H4 (cell line): Measurements from ENCODE around the gene MCTP1. TPM values are rescaled to one million over a fixed set of nuclear protein-coding genes. Genes with fewer than 3 reads are reported as not detected.
A peak's percentile ranks its signal among the peaks of the same experiment; 100 is the strongest.
"Not testable (repeated sequence)": the region's sequence is repeated elsewhere in the genome, so short reads cannot be mapped to it uniquely, and the experiment has no call there.

ENCODE experiments used
- DNase-seq: peaks from one replicate; pipeline ENCODE4 v3.0.0-alpha.2; 2015; ENCODE audit warnings: low spot score
- total RNA-seq: library from RNA; depleted of rRNA; stranded (reverse); fragments of >200 nt; shearing (Covaris generic); gene quantifications from 2 replicates; pipeline ENCODE4 v1.2.3, GENCODE V29; 2014

Gene MCTP1
- total RNA-seq, 1 experiment from 2014 or later = 6.5 TPM

DNA sequence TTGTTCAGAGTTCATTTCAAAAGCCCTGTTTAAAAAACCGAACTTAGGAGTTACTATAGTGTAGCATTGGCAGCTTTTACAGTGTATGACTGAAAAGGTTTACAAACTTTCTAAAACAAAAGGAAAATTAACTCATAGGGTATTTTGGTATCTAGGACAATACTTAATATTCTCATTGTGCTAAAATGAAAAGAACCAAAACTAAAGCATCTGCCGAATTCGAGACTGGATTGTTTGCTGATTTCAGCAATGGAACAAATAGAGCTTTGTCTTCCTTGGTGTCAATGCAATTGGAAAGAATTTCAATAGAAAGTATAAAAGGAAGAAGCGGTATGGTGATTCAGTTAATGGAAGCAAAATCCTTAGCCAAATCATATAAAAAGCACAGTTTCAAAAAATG is 412.4 kb downstream of the MCTP1 start:
- no peak for DNase-seq

DNA sequence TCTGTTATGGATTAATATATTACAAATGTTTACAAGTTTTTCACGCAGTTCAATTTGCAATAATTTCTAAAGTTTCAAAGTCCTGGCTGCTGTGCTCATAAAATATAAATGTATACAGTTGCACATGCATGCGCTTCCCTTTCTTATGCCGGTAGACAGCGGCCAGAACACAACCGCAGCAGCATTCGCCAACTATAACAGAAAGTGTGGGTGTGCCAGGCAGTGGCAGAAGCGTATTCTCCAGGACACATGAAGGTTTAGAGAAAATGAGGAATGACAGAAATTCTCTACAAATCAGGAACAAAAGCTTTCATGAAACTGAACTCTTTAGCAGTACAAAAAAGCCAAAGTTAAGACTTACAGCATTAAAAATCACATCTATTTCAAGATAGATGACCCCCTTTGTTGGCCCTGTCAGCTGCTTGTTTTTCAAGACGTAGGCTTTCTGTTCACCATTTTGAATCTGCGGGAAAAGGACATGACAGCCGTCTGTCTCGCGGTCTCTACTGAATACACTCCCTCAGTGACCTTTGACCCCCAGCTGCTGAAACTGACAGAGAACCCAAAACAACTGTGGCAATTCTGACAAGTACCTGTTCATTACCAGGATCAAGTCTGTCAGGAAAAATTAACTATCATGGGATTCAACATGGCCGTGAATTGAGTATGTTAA is 414.2 kb downstream of the MCTP1 start:
- DNase-seq = no peak

DNA sequence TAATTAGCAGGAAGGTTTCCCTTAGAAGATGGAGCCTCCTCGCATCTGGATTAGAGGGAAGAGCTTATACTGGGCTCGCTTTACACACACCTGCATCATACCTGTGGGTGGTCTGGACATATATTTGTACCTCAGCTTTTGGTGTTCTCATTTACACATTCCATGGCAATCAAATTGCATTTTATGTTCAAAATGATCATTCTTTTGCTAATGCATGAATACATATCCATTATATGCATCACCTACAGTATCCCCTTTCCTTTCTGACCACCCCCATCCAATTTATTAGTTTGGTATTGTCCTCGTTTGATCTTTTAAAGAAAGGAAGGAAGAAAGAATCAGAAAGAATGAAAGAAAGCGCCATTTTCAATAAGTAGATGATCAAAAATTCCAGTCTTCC is 415.0 kb downstream of the MCTP1 start:
- DNase-seq = no peak

DNA sequence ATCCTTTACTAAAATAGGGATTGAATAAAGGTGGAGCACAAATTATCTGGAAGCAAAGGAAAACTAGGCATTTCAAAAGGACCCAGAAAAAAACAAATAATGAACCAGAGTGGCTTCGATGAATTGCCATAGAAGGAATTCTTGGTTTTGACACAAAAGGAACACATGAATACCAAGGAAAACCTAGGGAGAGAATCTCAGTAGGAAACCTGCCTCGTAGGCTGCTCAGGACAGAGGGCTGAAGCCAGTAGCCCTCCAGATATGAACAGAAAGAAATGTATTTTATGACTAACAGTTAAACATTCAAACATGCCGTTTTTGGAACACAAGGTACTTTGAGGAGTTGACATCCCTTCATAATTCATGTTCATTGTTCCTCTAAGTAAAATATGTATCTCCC is 420.9 kb downstream of the MCTP1 start:
- DNase-seq = no peak

DNA sequence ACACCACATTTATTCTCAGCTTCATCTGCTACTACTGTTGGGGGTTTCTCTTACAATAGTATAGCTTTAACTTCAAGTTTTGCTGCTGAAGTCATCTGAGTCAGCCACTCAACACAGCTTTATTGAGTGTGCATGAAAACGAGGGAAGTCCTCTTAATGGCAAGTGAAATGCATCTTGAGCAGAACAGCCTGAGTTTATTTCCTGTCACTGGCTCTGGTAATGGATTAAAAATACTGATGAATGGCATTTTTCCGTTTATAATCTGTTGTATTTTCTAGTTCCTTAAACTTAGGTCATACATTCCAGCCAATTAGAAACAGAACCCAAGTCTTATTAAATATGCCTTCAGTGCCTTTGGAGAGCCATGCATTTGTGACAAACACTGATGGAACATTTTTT is 427.8 kb downstream of the MCTP1 start:
- DNase-seq = no peak

DNA sequence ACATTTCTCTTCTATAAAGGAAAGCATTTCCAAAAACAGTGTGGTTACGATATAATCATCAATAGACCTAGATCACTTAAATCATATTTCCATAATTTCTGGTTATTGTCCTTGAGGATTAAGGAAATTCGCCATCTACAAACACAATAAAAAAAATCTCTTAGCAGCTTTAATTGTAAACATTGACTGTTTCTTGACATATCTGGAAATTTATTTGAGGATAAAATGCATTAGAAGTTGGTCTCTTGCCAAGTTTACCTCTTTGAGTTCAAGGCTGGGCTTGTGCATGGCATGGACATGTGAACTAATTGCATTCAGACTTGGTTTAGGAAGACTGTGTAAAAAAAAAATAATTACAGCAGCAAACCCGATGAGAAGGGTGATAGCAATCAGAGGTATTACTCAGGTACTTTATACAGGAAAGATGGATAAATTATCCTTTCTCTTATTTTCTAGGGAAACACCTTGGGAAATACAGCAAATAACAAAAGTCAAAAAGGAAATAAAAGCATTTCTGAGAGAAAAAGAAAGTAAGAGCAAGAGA is 428.6 kb downstream of the MCTP1 start:
- DNase-seq = no peak

DNA sequence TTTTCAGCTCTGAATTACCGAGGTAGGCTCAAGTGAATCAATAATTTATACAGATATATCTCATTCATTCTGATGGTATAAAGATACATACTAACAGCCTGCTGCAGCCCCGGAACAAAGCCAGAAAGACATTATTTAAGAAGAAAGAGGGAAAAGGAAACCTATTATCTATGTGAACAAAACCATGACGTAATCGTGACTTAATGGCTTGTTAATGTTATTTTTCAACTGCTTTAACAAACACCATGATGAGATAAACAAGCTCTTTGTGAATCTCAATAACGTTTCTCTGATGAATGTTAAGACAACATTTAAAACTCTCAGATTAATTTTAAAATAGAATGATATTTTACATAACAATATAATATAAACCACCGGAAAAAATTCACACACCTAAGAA is 429.4 kb downstream of the MCTP1 start:
- DNase-seq = no peak

DNA sequence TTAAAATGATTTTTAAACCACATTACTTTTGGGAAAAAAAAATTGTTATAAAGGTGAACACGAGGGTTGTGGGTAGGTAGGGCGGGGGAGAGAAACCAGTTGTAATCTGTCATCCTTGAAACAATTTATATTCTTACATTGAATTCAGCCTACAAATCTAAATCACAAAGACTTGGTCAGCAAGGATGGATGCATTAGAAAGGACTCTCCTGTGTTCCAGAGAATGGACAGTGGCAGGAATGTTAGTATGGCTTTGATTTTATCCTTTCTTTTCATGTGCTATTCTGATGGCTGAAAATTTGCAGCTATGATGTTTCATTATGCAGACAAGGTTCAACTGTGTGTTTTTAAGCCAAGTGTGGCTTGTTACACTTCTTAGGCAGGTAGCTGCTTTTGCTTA is 431.8 kb downstream of the MCTP1 start:
- no peak for DNase-seq

DNA sequence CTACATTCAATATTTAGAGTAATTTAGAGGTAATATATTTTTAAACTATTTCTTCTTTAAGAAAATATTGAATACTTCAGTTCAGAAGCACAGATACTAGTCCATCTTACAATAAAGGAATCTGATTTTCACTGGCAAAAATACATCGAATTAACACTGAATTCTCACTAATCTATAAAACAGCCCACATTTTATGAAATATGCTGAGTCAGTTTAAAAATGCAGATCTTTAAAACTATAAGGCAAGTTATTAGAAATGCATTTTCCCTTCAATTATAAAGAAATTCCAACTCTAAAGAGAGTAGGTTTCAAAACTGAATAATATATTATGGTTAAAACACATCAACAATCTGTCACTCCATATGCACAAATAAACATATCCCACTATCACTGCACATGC is 433.9 kb downstream of the MCTP1 start:
- no peak for DNase-seq

DNA sequence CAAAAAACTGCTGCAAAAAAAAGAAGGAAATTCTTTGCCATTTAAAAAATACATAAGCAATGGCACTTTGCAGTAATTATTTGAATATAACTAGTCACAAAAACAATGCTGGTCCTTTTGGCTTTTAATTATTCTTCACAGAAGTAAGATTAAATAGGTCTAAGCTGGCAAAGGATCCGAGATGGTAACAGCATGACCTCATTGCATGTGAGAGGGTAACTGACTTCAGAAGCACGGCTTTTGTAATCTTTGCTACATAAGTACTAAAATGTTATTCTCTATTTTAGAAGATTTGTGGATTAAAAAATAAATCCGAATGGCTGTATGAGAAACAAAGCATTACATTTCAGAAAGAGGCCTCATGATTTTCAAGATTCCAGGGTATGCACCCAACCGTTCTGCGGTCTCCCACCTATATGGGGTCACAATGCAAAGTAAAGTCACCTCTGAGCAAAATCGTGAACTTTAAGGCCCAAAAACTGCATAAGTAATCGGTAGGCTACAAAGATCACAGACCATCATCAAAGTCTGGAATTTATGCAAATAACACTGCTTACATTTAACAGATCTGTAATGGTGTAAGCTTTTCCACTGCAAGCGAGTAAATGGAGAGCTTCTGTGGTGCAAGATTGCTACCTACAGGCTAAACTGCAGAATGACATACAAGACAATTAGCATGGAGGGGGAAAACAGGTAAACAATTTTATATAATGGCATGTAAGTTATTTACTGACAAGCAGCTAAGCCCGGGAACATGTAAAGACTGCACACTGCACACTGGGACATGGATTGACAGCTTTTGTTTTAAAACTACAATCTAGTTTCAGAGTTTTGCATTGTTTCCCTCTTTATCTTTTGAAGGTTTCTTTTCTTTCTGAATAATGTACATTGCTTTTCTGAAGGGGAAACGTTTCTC is 434.8 kb downstream of the MCTP1 start:
- DNase-seq = peak; percentile 72

DNA sequence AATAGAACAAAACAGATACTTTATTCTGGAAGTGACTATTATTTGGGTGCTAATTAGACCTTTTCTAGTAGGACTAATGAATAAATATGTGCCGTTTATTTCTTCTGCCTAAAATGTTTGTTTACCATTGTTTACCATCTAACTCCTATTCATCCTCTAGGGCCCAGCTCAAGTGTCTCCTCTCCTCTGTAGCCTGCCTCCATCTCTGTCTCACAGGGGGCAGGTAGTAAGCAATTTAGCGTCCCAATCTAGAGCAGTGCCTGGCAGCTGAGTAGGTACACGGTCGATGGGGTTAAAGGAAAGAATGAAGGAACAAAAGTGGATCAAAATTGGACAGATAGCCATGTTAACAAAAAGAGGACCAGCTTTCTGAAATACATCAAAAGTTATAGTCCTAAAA is 435.6 kb downstream of the MCTP1 start:
- no peak for DNase-seq

DNA sequence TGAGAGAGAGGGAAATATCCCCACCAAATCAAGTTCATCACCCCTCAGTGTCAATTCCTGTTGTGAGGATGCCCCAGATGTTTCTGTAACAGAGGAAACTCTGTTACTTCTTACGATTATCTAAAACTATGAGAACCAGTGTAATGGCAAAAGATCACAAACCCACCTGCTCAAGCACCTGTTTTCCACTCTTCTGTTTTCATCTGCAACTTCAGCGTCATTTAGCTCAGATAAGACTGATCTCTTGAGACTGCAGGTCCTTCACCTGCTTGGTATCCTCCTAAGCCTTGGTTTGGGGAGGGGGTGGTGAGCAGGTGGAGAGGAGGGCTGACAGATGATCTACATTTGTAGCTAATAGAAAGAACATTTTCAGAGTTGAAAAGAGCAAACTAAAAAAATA is 437.2 kb downstream of the MCTP1 start:
- DNase-seq = no peak

DNA sequence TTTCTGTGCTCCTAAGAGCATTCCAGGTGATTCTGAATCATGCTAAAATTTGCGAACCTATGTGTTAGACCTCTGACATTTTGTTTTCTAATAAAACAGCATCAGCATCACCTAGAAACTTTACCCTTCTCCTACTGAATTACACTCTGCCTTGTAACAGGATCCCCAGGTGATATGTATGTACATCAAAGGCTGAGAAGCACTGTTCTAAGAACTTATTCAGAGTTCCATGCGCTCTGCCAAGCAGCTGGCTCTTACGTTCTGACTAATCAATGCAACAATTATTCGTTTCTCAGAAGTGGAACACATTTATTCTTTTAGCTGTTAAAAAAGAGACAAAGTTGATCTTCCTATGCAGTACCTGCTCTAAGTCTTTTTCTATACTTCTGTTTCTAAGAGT is 437.9 kb downstream of the MCTP1 start:
- DNase-seq = no peak

DNA sequence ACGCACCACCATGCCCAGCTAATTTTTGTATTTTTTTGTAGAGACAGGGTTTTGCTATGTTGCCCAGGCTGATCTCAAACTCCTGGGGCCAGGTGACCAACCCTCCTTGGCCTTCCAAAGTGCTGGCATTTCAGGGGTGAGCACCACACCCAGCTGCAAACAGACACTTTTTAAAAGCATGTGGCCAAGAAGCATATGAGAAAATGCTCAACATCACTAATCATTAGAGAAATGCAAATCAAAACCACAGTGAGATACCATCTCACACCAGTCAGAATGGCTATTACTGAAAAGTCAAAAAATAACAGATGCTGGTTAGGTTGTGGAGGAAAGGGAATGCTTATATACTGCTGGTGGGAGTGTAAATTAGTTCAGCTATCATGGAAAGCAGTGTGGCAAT is 439.2 kb downstream of the MCTP1 start:
- DNase-seq = not testable (repeated sequence)

DNA sequence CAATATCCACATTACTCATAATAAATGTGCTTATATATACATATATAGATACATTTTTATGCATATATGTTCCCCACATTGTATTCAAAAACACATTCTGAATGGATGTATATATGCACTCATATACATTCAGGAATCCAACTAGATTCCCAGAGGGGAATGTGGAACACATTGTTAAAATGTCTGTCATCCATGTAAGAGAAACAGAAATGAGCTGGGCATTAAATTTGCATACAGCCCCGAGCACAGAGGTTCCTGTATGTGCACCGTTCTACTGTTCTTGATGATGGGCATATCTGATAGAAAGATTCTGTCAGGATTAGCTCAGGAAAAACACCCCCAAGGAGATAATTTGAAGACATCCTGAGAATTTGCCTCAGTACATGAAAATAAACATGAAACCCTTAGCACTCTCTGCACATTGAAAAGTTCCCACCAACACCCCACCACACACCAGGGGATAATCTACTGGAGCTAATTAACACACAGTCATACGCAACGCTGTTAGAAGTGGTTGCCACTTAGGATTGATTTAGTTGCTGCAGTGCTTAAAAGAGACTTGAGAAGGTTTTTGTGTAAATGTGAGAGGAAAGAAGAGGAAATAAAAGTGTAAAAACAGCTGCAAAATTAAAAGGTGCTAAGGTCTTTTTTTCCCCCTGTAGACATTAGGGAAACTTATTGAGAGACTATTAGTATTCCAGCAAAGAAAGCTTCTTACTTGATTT is 443.1 kb downstream of the MCTP1 start:
- DNase-seq = no peak

DNA sequence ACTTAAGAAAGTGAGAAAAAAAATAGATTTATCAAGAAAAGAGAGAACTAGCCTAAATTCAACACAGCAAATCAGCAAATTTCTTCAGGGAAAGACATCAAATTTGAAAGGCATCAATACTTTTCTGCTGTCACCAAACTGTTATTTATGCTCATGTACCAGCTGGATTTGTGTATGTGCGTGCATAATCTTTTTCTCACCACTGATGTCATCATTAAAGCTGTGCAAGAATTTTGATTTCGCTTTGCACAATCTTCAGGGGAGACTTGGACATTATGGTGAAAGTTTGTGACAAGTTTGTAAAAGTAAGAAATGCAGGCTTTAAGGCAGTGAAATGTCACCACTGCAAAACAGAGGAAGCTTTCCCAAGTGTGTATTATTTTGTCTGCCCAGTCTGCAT is 451.0 kb downstream of the MCTP1 start:
- no peak for DNase-seq

DNA sequence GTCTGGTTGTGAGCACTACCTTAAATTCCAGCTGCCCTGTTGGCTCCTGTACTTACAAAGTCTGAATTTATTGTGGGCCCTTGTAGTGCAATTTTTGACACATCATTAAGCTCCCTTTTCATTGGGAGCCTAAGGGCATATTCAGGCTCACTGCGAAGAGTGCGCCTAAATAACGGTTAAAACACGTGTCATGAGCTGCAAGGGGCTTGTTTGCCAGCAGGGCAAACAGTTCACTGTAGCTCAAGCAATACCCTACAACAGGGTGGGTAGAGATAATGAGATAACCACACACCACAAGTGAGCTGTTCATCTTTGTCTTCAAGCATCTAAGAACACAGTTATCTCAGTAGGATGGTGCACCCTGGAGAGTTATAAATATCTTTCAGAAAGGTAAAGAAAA is 452.2 kb downstream of the MCTP1 start:
- no peak for DNase-seq

DNA sequence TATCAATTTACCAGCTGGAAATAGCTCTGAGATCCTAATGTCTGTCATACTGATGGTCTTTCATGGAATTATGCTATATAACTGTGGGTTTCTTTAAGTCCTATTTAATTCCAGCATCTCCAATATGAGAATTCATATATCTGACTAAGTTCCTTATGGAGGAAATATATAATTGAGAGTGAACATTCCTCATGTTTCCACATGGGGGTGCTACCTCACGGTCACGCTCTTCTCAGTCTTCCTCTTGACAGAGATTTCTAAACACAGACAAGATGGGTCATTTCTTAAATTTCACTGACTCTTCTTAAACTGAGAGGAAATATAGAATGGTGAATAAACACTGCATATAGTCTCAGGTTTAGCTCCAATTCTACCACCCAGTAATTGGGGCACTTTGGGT is 454.4 kb downstream of the MCTP1 start:
- peak; percentile 20 for DNase-seq

DNA sequence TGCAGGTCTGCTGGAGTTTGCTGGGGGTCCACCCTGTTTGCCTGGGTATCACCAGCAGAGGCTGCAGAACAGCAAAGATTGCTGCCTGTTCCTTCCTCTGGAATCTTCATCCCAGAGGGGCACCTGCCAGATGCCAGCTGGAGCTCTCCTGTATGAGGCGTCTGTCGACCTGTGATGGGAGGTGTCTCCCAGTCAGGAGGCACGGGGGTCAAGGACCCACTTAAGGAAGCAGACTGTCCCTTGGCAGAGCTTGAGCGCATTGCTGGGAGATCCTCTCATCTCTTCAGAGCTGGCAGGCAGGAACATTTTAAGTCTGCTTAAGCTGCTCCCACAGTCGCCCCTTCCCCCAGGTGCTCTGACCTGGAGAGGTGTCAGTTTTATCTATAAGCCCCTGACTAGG is 456.7 kb downstream of the MCTP1 start:
- DNase-seq = not testable (repeated sequence)

DNA sequence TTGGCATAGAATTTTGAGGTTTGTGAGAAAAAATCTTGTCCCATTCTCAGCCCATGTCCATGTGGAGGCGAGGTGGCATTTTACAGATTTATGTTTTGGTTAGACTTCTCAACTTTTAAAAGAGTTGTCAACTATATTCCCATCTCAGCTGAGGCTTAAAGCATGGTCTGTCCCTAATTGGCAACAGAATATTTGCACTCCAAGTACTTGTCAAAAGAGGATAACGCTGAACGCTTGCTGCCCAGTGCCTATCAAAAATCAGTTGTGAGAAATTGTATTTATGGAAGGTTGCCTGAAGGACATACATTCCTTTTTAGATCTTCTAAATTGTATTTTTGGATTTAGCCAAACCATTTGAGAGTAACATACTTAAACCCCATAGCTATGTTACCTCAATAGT is 464.4 kb downstream of the MCTP1 start:
- no peak for DNase-seq

DNA sequence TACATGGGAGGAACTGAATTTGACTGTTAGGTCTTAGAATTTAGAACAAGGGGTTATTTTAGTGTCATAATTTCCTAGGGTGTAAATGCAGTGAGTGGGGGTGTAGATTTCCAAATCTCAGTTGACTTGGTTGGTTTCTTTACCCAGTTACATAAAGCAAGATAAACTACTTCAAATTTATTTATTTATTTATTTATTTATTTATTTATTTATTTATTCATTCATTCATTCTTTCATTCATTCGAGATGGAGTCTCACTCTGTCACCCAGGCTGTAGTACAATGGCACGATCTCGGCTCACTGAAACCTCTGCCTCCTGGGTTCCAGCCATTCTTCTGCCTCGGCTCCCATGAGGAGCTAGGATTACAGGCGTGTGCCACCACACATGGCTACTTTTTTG is 466.0 kb downstream of the MCTP1 start:
- DNase-seq = no peak

DNA sequence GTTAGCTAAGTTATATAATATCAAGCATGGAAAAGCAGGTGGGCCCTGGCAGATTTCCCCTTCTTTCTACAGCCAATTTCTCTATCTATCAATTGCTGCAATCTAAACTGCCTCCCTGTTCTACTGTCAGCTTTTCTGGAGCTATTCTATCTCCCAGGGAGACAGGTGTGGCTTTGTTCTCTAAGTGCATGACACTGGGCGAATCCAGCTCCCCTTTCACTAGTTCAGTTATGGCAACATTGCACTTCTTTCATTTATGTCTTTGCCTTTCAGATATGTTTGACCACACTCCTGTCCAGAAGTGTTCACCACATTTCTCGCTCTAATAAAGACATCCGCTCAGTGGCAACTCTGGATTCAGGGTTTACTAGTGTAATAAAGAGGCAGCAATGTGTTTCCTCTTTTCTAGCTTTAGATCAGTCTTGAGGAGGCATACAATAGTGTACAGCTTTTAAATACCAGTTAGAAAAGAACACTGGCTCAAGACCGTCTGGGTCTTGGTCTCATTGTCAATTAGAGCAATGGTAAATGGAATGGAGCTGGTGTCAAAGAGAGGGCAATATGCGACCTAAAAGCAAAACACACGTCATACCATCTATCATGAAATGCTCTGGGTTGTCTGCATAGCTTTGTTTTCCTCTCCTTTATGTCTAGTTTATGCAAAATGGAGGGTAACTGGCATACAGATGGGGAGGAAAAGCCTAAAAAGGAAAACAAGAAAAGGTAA is 469.4 kb downstream of the MCTP1 start:
- DNase-seq = no peak
